ENCODE data around the gene HAL. TPM values are rescaled to one million over a fixed set of nuclear protein-coding genes. Genes with fewer than 3 reads are reported as not detected.

The HAL gene
- total and polyA plus RNA-seq, 2 of the 13 experiments (the other 11 are each of a cell fraction or from before 2014, with no cell fraction given): 0.89 to 37.8 TPM

GRCh38 chr12:96035283-96036236, 39.4 kb upstream of the HAL start, which contains the start of gene LTA4H (continued):
- no peak for TF ChIP-seq DMTF1 (CRISPR knock-in tag; IDR thresholded peaks at IDR 0.05)
- TF ChIP-seq, protein P1, sequence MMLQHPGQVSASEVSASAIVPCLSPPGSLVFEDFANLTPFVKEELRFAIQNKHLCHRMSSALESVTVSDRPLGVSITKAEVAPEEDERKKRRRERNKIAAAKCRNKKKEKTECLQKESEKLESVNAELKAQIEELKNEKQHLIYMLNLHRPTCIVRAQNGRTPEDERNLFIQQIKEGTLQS (CRISPR knock-in tag; IDR thresholded peaks at IDR 0.05): 0 out of 2 replicates have a peak, but pooled peaks have one; percentile 17
- TF ChIP-seq, protein P2, sequence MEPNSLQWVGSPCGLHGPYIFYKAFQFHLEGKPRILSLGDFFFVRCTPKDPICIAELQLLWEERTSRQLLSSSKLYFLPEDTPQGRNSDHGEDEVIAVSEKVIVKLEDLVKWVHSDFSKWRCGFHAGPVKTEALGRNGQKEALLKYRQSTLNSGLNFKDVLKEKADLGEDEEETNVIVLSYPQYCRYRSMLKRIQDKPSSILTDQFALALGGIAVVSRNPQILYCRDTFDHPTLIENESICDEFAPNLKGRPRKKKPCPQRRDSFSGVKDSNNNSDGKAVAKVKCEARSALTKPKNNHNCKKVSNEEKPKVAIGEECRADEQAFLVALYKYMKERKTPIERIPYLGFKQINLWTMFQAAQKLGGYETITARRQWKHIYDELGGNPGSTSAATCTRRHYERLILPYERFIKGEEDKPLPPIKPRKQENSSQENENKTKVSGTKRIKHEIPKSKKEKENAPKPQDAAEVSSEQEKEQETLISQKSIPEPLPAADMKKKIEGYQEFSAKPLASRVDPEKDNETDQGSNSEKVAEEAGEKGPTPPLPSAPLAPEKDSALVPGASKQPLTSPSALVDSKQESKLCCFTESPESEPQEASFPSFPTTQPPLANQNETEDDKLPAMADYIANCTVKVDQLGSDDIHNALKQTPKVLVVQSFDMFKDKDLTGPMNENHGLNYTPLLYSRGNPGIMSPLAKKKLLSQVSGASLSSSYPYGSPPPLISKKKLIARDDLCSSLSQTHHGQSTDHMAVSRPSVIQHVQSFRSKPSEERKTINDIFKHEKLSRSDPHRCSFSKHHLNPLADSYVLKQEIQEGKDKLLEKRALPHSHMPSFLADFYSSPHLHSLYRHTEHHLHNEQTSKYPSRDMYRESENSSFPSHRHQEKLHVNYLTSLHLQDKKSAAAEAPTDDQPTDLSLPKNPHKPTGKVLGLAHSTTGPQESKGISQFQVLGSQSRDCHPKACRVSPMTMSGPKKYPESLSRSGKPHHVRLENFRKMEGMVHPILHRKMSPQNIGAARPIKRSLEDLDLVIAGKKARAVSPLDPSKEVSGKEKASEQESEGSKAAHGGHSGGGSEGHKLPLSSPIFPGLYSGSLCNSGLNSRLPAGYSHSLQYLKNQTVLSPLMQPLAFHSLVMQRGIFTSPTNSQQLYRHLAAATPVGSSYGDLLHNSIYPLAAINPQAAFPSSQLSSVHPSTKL (CRISPR knock-in tag; IDR thresholded peaks at IDR 0.05): peak; percentile 34
- TF ChIP-seq ZNF225 (CRISPR knock-in tag; IDR thresholded peaks at IDR 0.05): no peak; the same call in none of the 2 replicates
- TF ChIP-seq, protein P3, sequence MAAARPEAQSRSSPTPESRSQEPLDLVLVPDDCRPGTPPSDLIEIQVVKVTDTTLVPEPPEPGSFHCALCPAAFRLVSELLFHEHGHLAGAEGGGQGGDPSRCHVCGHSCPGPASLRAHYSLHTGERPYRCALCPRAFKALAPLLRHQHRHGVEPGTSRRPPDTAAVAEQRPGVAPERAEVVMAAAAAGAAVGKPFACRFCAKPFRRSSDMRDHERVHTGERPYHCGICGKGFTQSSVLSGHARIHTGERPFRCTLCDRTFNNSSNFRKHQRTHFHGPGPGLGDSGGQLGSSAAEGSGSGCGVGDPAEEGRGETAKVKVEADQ (CRISPR knock-in tag; IDR thresholded peaks at IDR 0.05; ENCODE audit: borderline replicate concordance): no peak
- TF ChIP-seq ZFAT (CRISPR knock-in tag; conservative IDR thresholded peaks at IDR 0.05): no peak
- TF ChIP-seq KAT2B (IDR thresholded peaks at IDR 0.05; ENCODE audit: borderline replicate concordance, low read depth, low read length): no peak
- no peak for TF ChIP-seq HOXD1 (CRISPR knock-in tag; IDR thresholded peaks at IDR 0.05)
- TF ChIP-seq, protein P4, sequence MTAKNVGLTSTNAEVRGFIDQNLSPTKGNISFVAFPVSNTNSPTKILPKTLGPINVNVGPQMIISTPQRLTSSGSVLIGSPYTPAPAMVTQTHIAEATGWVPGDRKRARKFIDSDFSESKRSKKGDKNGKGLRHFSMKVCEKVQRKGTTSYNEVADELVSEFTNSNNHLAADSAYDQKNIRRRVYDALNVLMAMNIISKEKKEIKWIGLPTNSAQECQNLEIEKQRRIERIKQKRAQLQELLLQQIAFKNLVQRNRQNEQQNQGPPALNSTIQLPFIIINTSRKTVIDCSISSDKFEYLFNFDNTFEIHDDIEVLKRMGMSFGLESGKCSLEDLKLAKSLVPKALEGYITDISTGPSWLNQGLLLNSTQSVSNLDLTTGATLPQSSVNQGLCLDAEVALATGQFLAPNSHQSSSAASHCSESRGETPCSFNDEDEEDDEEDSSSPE (CRISPR knock-in tag; IDR thresholded peaks at IDR 0.05): peak; percentile 11; the same call in 1 of the 2 replicates
